GM19397 (cell line): ENCODE data around the gene ACER1.

Source experiments
- ATAC-seq: cut with Tn5 transposase; IDR thresholded peaks from one replicate; pipeline ENCODE4 v1.9.1; 2021; ENCODE audit warnings: mild to moderate bottlenecking, moderate library complexity; ENCODE audit not compliant: unreplicated experiment

ACER1 gene

GRCh38 chr19:6270076-6270745 lies 63.2 kb downstream of the ACER1 start:
- no peak for ATAC-seq

- ATAC-seq = no peak
Measured at GRCh38 chr19:6269101-6269886, 64.1 kb downstream of the ACER1 start.

GRCh38 chr19:6268382-6268771 lies 65.0 kb downstream of the ACER1 start:
- no peak for ATAC-seq

GRCh38 chr19:6267552-6268381 lies 65.6 kb downstream of the ACER1 start:
- ATAC-seq = no peak

- no peak for ATAC-seq
Measured at GRCh38 chr19:6264803-6265202, 68.6 kb downstream of the ACER1 start.

- ATAC-seq = no peak
Measured at GRCh38 chr19:6263735-6264444, 69.5 kb downstream of the ACER1 start.

- ATAC-seq = no peak
Measured at GRCh38 chr19:6263306-6263705, 70.1 kb downstream of the ACER1 start.

GRCh38 chr19:6262519-6262918 lies 70.9 kb downstream of the ACER1 start:
- no peak for ATAC-seq

- no peak for ATAC-seq
Measured at GRCh38 chr19:6261883-6262282, 71.5 kb downstream of the ACER1 start.

GRCh38 chr19:6260912-6261650 lies 72.3 kb downstream of the ACER1 start:
- ATAC-seq = no peak

GRCh38 chr19:6260376-6260775 lies 73.0 kb downstream of the ACER1 start:
- ATAC-seq = no peak

- ATAC-seq = no peak
Measured at GRCh38 chr19:6259312-6259861, 74.0 kb downstream of the ACER1 start.

GRCh38 chr19:6258812-6259311 lies 74.5 kb downstream of the ACER1 start:
- no peak for ATAC-seq
